Measurements from ENCODE around the gene EPM2AIP1. TPM values are rescaled to one million over a fixed set of nuclear protein-coding genes. Genes with fewer than 3 reads are reported as not detected.

The EPM2AIP1 gene
- polyA plus RNA-seq, 2 of the 4 experiments (the other 2 are of a cell fraction) = 10.3 to 15.7 TPM

GRCh38 chr3:36945333-36945980 is 47.5 kb downstream of the EPM2AIP1 start:
- TF ChIP-seq EP300 (IDR thresholded peaks at IDR 0.05) (no peak), REST (IDR thresholded peaks at IDR 0.05) (no peak), EHMT2 (IDR thresholded peaks at IDR 0.05; ENCODE audit: low read depth) (no peak), HOXA7 (CRISPR knock-in tag; IDR thresholded peaks at IDR 0.05) (no peak), ESRRA (IDR thresholded peaks at IDR 0.05; ENCODE audit: borderline replicate concordance, low read length) (no peak), BCL3 (IDR thresholded peaks at IDR 0.05) (no peak), ZNF302 (CRISPR knock-in tag; IDR thresholded peaks at IDR 0.05) (no peak), JUN (IDR thresholded peaks at IDR 0.05) (no peak), NFE2L2 (conservative IDR thresholded peaks at IDR 0.05; ENCODE audit: low read length) (no peak), BHLHE40 (IDR thresholded peaks at IDR 0.05; ENCODE audit: low read depth, low read length) (no peak), ELK1 (IDR thresholded peaks at IDR 0.05; ENCODE audit: low read depth, low read length) (no peak), JUNB (IDR thresholded peaks at IDR 0.05) (no peak), RAD21 (conservative IDR thresholded peaks at IDR 0.05 in 1 of 2, IDR thresholded peaks at IDR 0.05 in 1 of 2) (no peak), ATOH8 (CRISPR knock-in tag; IDR thresholded peaks at IDR 0.05; ENCODE audit: low read depth) (no peak), NR3C1 (IDR thresholded peaks at IDR 0.05) (no peak), FOSL2 (IDR thresholded peaks at IDR 0.05) (no peak), FOSL2 (CRISPR knock-in tag; IDR thresholded peaks at IDR 0.05) (no peak)
- no peak for FAIRE-seq
- DNase-seq (ENCODE audit: low read depth in 1 of 2, low spot score in 1 of 2) = no peak
- no peaks in the 10 kb centered on the region for H3K4me1 ChIP-seq
- ChIA-PET CTCF (interaction anchor here (0.8 to 2.7 kb wide), 5 partner anchors 9 to 216 kb away, joined by 3 to 13 read pairs (median 3); no protein-coding TSS in a partner anchor), POLR2A (interaction anchor here (1.2 kb wide), 1 partner anchor 13 kb away, joined by 4 read pairs; no protein-coding TSS in a partner anchor)
- no peak overlapping the region for H3K27ac ChIP-seq
- peaks cover 33% of the 10 kb centered on the region for H3K9me3 ChIP-seq
- no peak for ATAC-seq
- H3K4me3 ChIP-seq = no peak overlapping the region
- H3K4me2 ChIP-seq = no peak overlapping the region
- WGBS (ENCODE audit: missing lambda C conversion rate) = 91% methylated on average over 27 of the region's 28 CpGs

GRCh38 chr3:36944641-36945270 is 48.2 kb downstream of the EPM2AIP1 start, which contains the start of gene TRANK1:
Gene TRANK1, minus strand, starts transcription at chr3:36945054. Its CDS starts 245 bp downstream, at chr3:36944809.
- Histone ChIP-seq H3K4me3 (peak within 1 kb of the TSS; percentile 55), H3K4me1 (no peaks in the 10 kb centered on the region), H3K4me2 (peak within 1 kb of the TSS; percentile 85), H3K27ac (peak within 1 kb of the TSS; percentile 70 to 86), H3K9me3 (peaks cover 33% of the 10 kb centered on the region)
- ATAC-seq (peak; percentile 65 to 73), FAIRE-seq (no peak), DNase-seq (ENCODE audit: low read depth in 1 of 2, low spot score in 1 of 2) (peak; percentile 18 to 47)
- ChIA-PET POLR2A (interaction anchor here (1.0 to 1.2 kb wide), 2 partner anchors 14 to 52 kb away, joined by 3 to 4 read pairs; no protein-coding TSS in a partner anchor), CTCF (interaction anchor here (0.6 to 2.7 kb wide), 3 partner anchors 9 to 33 kb away, joined by 3 to 13 read pairs (median 3); no protein-coding TSS in a partner anchor)
- 62% methylated on average over 29 of the region's 68 CpGs for WGBS (ENCODE audit: missing lambda C conversion rate)
- no peak for TF ChIP-seq EP300 (IDR thresholded peaks at IDR 0.05)
- no peak for TF ChIP-seq JUNB (IDR thresholded peaks at IDR 0.05)
- TF ChIP-seq CTCF (IDR thresholded peaks at IDR 0.05) = no peak
- TF ChIP-seq E2F6 (IDR thresholded peaks at IDR 0.05; ENCODE audit: borderline replicate concordance, low read depth) = no peak; the same call in 1 of the 2 replicates
- TF ChIP-seq HOXA7 (CRISPR knock-in tag; IDR thresholded peaks at IDR 0.05) = no peak
- TF ChIP-seq HEYL (CRISPR knock-in tag; IDR thresholded peaks at IDR 0.05) = no peak
- TF ChIP-seq HES2 (IDR thresholded peaks at IDR 0.05) = no peak
- no peak for TF ChIP-seq CHD2 (IDR thresholded peaks at IDR 0.05; ENCODE audit: low read length, partially characterized antibody)
- TF ChIP-seq CHD4 (IDR thresholded peaks at IDR 0.05; ENCODE audit: borderline replicate concordance) = no peak
- TF ChIP-seq RFX5 (IDR thresholded peaks at IDR 0.05) = no peak
